ENCODE data around the gene SMAD7. TPM values are rescaled to one million over a fixed set of nuclear protein-coding genes. Genes with fewer than 3 reads are reported as not detected.

Gene SMAD7
- total and polyA plus RNA-seq, 4 donors, result 27.3 to 98.8 (median 44.2) TPM

- H3K4me3 ChIP-seq (ENCODE audit: low read length in 2 of 2), result no peak overlapping the region
- no peaks in the 10 kb centered on the region for H3K27me3 ChIP-seq (ENCODE audit: control insufficient read depth in 1 of 2, insufficient read depth in 2 of 2, low read length in 1 of 2)
- peak overlapping the region; percentile 3 to 70 for H3K27ac ChIP-seq (ENCODE audit: low read depth in 1 of 2, low read length in 2 of 2)
- DNase-seq, result peak in 1 of 2 donors; percentile 75
- no peak for ATAC-seq (ENCODE audit: low FRiP score)
- peaks cover 3 to 7% of the 10 kb centered on the region in 2 donors for H3K4me1 ChIP-seq (ENCODE audit: control insufficient read depth in 1 of 2, insufficient read depth in 2 of 2, low read length in 2 of 2)
- H3K9me3 ChIP-seq (ENCODE audit: control insufficient read depth, low read length), result no peaks in the 10 kb centered on the region
- intact Hi-C loops (cut with DNase I), result loop anchor here in 1 of 2 donors (5.0 kb wide), 1 partner anchor 106 kb away; no protein-coding TSS in a partner anchor
- WGBS, 2 donors, result 10 to 16% methylated on average over 23 of the region's 23 CpGs
- H3K36me3 ChIP-seq (ENCODE audit: control insufficient read depth in 1 of 2, insufficient read depth in 2 of 2, low read length in 1 of 2), result no peaks in the 10 kb centered on the region
Observed at GRCh38 chr18:48933578-48934414, 17.0 kb downstream of the SMAD7 start.

- no peaks in the 10 kb centered on the region for H3K27me3 ChIP-seq (ENCODE audit: control insufficient read depth in 1 of 2, insufficient read depth in 2 of 2, low read length in 1 of 2)
- H3K27ac ChIP-seq (ENCODE audit: low read depth in 1 of 2, low read length in 2 of 2), result peak overlapping the region; percentile 3 to 70
- H3K4me3 ChIP-seq (ENCODE audit: low read length in 2 of 2), result no peak overlapping the region
- ATAC-seq (ENCODE audit: low FRiP score) (no peak), DNase-seq (peak in 1 of 2 donors; percentile 76)
- H3K36me3 ChIP-seq (ENCODE audit: control insufficient read depth in 1 of 2, insufficient read depth in 2 of 2, low read length in 1 of 2), result no peaks in the 10 kb centered on the region
- 37 to 40% methylated on average over 10 of the region's 10 CpGs for WGBS, 2 donors
- H3K9me3 ChIP-seq (ENCODE audit: control insufficient read depth, low read length), result no peaks in the 10 kb centered on the region
- intact Hi-C loops (cut with DNase I), result loop anchor here in 1 of 2 donors (5.0 kb wide), 1 partner anchor 106 kb away; no protein-coding TSS in a partner anchor
- H3K4me1 ChIP-seq (ENCODE audit: control insufficient read depth in 1 of 2, insufficient read depth in 2 of 2, low read length in 2 of 2), result peaks cover 3 to 9% of the 10 kb centered on the region in 2 donors
Observed at GRCh38 chr18:48932822-48933510, 17.8 kb downstream of the SMAD7 start.

- WGBS, 2 donors, result 3 to 8% methylated on average over 7 of the region's 7 CpGs
- DNase-seq (no peak), ATAC-seq (ENCODE audit: low FRiP score) (no peak)
- no peaks in the 10 kb centered on the region for H3K27me3 ChIP-seq (ENCODE audit: control insufficient read depth in 1 of 2, insufficient read depth in 2 of 2, low read length in 1 of 2)
- no peak overlapping the region for H3K4me3 ChIP-seq (ENCODE audit: low read length in 2 of 2)
- H3K4me1 ChIP-seq (ENCODE audit: control insufficient read depth in 1 of 2, insufficient read depth in 2 of 2, low read length in 2 of 2), result peaks cover 3 to 11% of the 10 kb centered on the region in 2 donors
- H3K27ac ChIP-seq (ENCODE audit: low read depth in 1 of 2, low read length in 2 of 2), result peak overlapping the region; percentile 3 to 70
- intact Hi-C loops (cut with DNase I), result loop anchor here in 1 of 2 donors (5.0 kb wide), 1 partner anchor 105 kb away; no protein-coding TSS in a partner anchor
- H3K36me3 ChIP-seq (ENCODE audit: control insufficient read depth in 1 of 2, insufficient read depth in 2 of 2, low read length in 1 of 2), result no peaks in the 10 kb centered on the region
- no peaks in the 10 kb centered on the region for H3K9me3 ChIP-seq (ENCODE audit: control insufficient read depth, low read length)
Observed at GRCh38 chr18:48932462-48932818, 18.3 kb downstream of the SMAD7 start.

GRCh38 chr18:48931680-48932461, 18.9 kb downstream of the SMAD7 start:
- ATAC-seq (ENCODE audit: low FRiP score), result no peak
- H3K4me1 ChIP-seq (ENCODE audit: control insufficient read depth in 1 of 2, insufficient read depth in 2 of 2, low read length in 2 of 2), result peaks cover 3 to 11% of the 10 kb centered on the region in 2 donors
- intact Hi-C loops (cut with DNase I), result loop anchor here in 1 of 2 donors (5.0 kb wide), 1 partner anchor 105 kb away; no protein-coding TSS in a partner anchor
- WGBS, 2 donors, result 12 to 13% methylated on average over 11 of the region's 11 CpGs
- no peaks in the 10 kb centered on the region for H3K36me3 ChIP-seq (ENCODE audit: control insufficient read depth in 1 of 2, insufficient read depth in 2 of 2, low read length in 1 of 2)
- H3K9me3 ChIP-seq (ENCODE audit: control insufficient read depth, low read length), result no peaks in the 10 kb centered on the region
- H3K27ac ChIP-seq (ENCODE audit: low read depth in 1 of 2, low read length in 2 of 2), result peak overlapping the region; percentile 3 to 70
- H3K4me3 ChIP-seq (ENCODE audit: low read length in 2 of 2), result no peak overlapping the region
- peak in 1 of 2 donors; percentile 67 for DNase-seq
- no peaks in the 10 kb centered on the region for H3K27me3 ChIP-seq (ENCODE audit: control insufficient read depth in 1 of 2, insufficient read depth in 2 of 2, low read length in 1 of 2)

- Histone ChIP-seq H3K9me3 (ENCODE audit: control insufficient read depth, low read length) (no peaks in the 10 kb centered on the region), H3K27me3 (ENCODE audit: control insufficient read depth in 1 of 2, insufficient read depth in 2 of 2, low read length in 1 of 2) (no peaks in the 10 kb centered on the region), H3K4me1 (ENCODE audit: control insufficient read depth in 1 of 2, insufficient read depth in 2 of 2, low read length in 2 of 2) (peaks cover 3 to 11% of the 10 kb centered on the region in 2 donors), H3K27ac (ENCODE audit: low read depth in 1 of 2, low read length in 2 of 2) (peak overlapping the region in 1 of 2 donors; percentile 36), H3K36me3 (ENCODE audit: control insufficient read depth in 1 of 2, insufficient read depth in 2 of 2, low read length in 1 of 2) (no peaks in the 10 kb centered on the region), H3K4me3 (ENCODE audit: low read length in 2 of 2) (no peak overlapping the region)
- WGBS, 2 donors, result 37 to 38% methylated on average over 3 of the region's 3 CpGs
- intact Hi-C loops (cut with DNase I), result loop anchor here in 1 of 2 donors (5.0 kb wide), 1 partner anchor 104 kb away; no protein-coding TSS in a partner anchor
- ATAC-seq (ENCODE audit: low FRiP score) (no peak), DNase-seq (no peak)
Observed at GRCh38 chr18:48930926-48931325, 19.8 kb downstream of the SMAD7 start.

GRCh38 chr18:48929941-48930713, 20.6 kb downstream of the SMAD7 start:
- H3K4me3 ChIP-seq (ENCODE audit: low read length in 2 of 2), result no peak overlapping the region
- peaks cover 3 to 5% of the 10 kb centered on the region in 2 donors for H3K4me1 ChIP-seq (ENCODE audit: control insufficient read depth in 1 of 2, insufficient read depth in 2 of 2, low read length in 2 of 2)
- intact Hi-C loops (cut with DNase I), result loop anchor here in 1 of 2 donors (2.0 to 5.0 kb wide), 2 partner anchors 57 to 103 kb away; no protein-coding TSS in a partner anchor
- H3K27me3 ChIP-seq (ENCODE audit: control insufficient read depth in 1 of 2, insufficient read depth in 2 of 2, low read length in 1 of 2), result no peaks in the 10 kb centered on the region
- no peaks in the 10 kb centered on the region for H3K36me3 ChIP-seq (ENCODE audit: control insufficient read depth in 1 of 2, insufficient read depth in 2 of 2, low read length in 1 of 2)
- WGBS, 2 donors, result 9 to 12% methylated on average over 20 of the region's 20 CpGs
- no peaks in the 10 kb centered on the region for H3K9me3 ChIP-seq (ENCODE audit: control insufficient read depth, low read length)
- ATAC-seq (ENCODE audit: low FRiP score), result peak; percentile 25
- peak in 1 of 2 donors; percentile 78 for DNase-seq
- H3K27ac ChIP-seq (ENCODE audit: low read depth in 1 of 2, low read length in 2 of 2), result peak overlapping the region; percentile 29 to 41

- ATAC-seq (ENCODE audit: low FRiP score), result no peak
- peak overlapping the region in 1 of 2 donors; percentile 49 for H3K27ac ChIP-seq (ENCODE audit: low read depth in 1 of 2, low read length in 2 of 2)
- no peaks in the 10 kb centered on the region for H3K36me3 ChIP-seq (ENCODE audit: control insufficient read depth in 1 of 2, insufficient read depth in 2 of 2, low read length in 1 of 2)
- intact Hi-C loops (cut with DNase I), result loop anchor here in 1 of 2 donors (2.0 kb wide), 1 partner anchor 56 kb away; no protein-coding TSS in a partner anchor
- no peaks in the 10 kb centered on the region for H3K27me3 ChIP-seq (ENCODE audit: control insufficient read depth in 1 of 2, insufficient read depth in 2 of 2, low read length in 1 of 2)
- WGBS, 2 donors, result 0 to 3% methylated on average over 2 of the region's 2 CpGs
- H3K9me3 ChIP-seq (ENCODE audit: control insufficient read depth, low read length), result no peaks in the 10 kb centered on the region
- H3K4me1 ChIP-seq (ENCODE audit: control insufficient read depth in 1 of 2, insufficient read depth in 2 of 2, low read length in 2 of 2), result peaks cover 3% of the 10 kb centered on the region in 2 donors
- no peak for DNase-seq
- H3K4me3 ChIP-seq (ENCODE audit: low read length in 2 of 2), result no peak overlapping the region
Observed at GRCh38 chr18:48929212-48929612, 21.6 kb downstream of the SMAD7 start.
